Endodermal cell (in vitro differentiated cells): ENCODE data around the gene TMEM204. TPM values are rescaled to one million over a fixed set of nuclear protein-coding genes. Genes with fewer than 3 reads are reported as not detected.
A peak's percentile ranks its signal among the peaks of the same experiment; 100 is the strongest.

Source experiments
- DNase-seq: peaks from one replicate; pipeline ENCODE4 v3.0.0-alpha.2; 2017
- H3K27ac ChIP-seq: 2 replicates; pipeline ENCODE4 v1.5.1; 2013; ENCODE audit warnings: mild to moderate bottlenecking, low read depth, low read length, moderate library complexity
- H3K27me3 ChIP-seq: 2 replicates; pipeline ENCODE4 v1.6.1; 2013; ENCODE audit warnings: mild to moderate bottlenecking, low read length, moderate library complexity; ENCODE audit not compliant: insufficient read depth, control insufficient read depth, poor library complexity, severe bottlenecking
- H3K36me3 ChIP-seq: 2 replicates; pipeline ENCODE4 v1.7.0; 2013; ENCODE audit warnings: mild to moderate bottlenecking, low read length, moderate library complexity; ENCODE audit not compliant: control insufficient read depth, insufficient read depth
- H3K4me1 ChIP-seq: one replicate; pipeline ENCODE4 v1.7.0; 2013; ENCODE audit warnings: low read length; ENCODE audit not compliant: control insufficient read depth, insufficient read depth
- H3K4me3 ChIP-seq: 2 replicates; pipeline ENCODE4 v1.5.1; 2013; ENCODE audit warnings: mild to moderate bottlenecking, low read length, moderate library complexity
- H3K9ac ChIP-seq: 2 replicates; pipeline ENCODE4 v1.6.1; 2013; ENCODE audit warnings: mild to moderate bottlenecking, low read length, moderate library complexity; ENCODE audit not compliant: poor library complexity, severe bottlenecking; ENCODE audit errors: extremely low read depth
- H3K9me3 ChIP-seq: 2 replicates; pipeline ENCODE4 v1.6.1; 2013; ENCODE audit warnings: mild to moderate bottlenecking, low read length, moderate library complexity; ENCODE audit not compliant: control insufficient read depth
- H3K27ac Mint-ChIP-seq: 2 replicates; pipeline ENCODE4 v1.8.0; 2020; ENCODE audit warnings: mixed read lengths
- H3K27me3 Mint-ChIP-seq: 2 replicates; pipeline ENCODE4 v1.8.0; 2021; ENCODE audit warnings: mild to moderate bottlenecking, mixed read lengths; ENCODE audit not compliant: insufficient read depth
- H3K36me3 Mint-ChIP-seq: 2 replicates; pipeline ENCODE4 v1.8.0; 2020; ENCODE audit warnings: low read depth, mixed read lengths
- H3K4me1 Mint-ChIP-seq: 2 replicates; pipeline ENCODE4 v1.8.0; 2020; ENCODE audit warnings: mixed read lengths
- H3K4me3 Mint-ChIP-seq: 2 replicates; pipeline ENCODE4 v1.8.0; 2020; ENCODE audit warnings: mild to moderate bottlenecking, moderate library complexity, mixed read lengths
- H3K9me3 Mint-ChIP-seq: 2 replicates; pipeline ENCODE4 v1.8.0; 2020; ENCODE audit warnings: mild to moderate bottlenecking, mixed read lengths
- CTCF ChIP-seq: fragments of 200-600 bp; sonication (generic); conservative IDR thresholded peaks from 2 replicates; pipeline ENCODE4 v1.5.0; 2021; ENCODE audit warnings: antibody characterized with exemption, mild to moderate bottlenecking
- WGBS, 2 experiments: methylation state at CpG; one replicate each; pipeline versions ENCODE4 v1.1.5 to v1.1.7; 2013; ENCODE audit warnings: missing lambda C conversion rate in 2 of 2, mixed read lengths in 1 of 2; ENCODE audit not compliant: insufficient coverage in 1 of 2, insufficient read length in 1 of 2; 5-methylcytosine and 5-hydroxymethylcytosine counted together
- total RNA-seq, 2 donors: library from RNA; stranded (reverse); fragmentation: NEBNext Ultra II Directional in 1 of 2; extraction: Animal tissue kit (Norgen Biotek cat#: 25700) in 1 of 2; gene quantifications; 2 replicates in 1 of 2; 3 replicates in 1 of 2; pipeline ENCODE4 v1.2.1, GENCODE V29; 2021

The TMEM204 gene
- total RNA-seq, 2 donors from 2014 or later: not detected

- H3K36me3 ChIP-seq: no peaks in the 10 kb centered on the region
- H3K36me3 Mint-ChIP-seq: peaks cover 19% of the 10 kb centered on the region
- no peaks in the 10 kb centered on the region for H3K4me1 ChIP-seq
- peaks cover 6% of the 10 kb centered on the region for H3K9me3 Mint-ChIP-seq
- H3K27me3 Mint-ChIP-seq: no peaks in the 10 kb centered on the region
- no peak overlapping the region for H3K4me3 ChIP-seq
- H3K27ac ChIP-seq: no peak overlapping the region
- H3K27ac Mint-ChIP-seq: peak overlapping the region; percentile 58
- peaks cover 6% of the 10 kb centered on the region for H3K9me3 ChIP-seq
- H3K4me1 Mint-ChIP-seq: no peaks in the 10 kb centered on the region
- H3K4me3 Mint-ChIP-seq: no peak overlapping the region
- H3K27me3 ChIP-seq: no peaks in the 10 kb centered on the region
- WGBS, 2 experiments: 92 to 96% methylated on average over 13 to 16 of the region's 16 CpGs
- DNase-seq: no peak
- H3K9ac ChIP-seq: no peak overlapping the region
- no peak for TF ChIP-seq CTCF
These were observed 14.8 kb upstream of the TMEM204 start for GRCh38 chr16:1518626-1519135.

GRCh38 chr16:1519831-1520230, 13.6 kb upstream of the TMEM204 start:
- H3K4me3 Mint-ChIP-seq: no peak overlapping the region

GRCh38 chr16:1520461-1520860, 13.0 kb upstream of the TMEM204 start:
- Histone ChIP-seq H3K36me3 (no peaks in the 10 kb centered on the region), H3K9me3 (no peaks in the 10 kb centered on the region), H3K9ac (no peak overlapping the region), H3K4me3 (no peak overlapping the region), H3K27ac (no peak overlapping the region), H3K27me3 (no peaks in the 10 kb centered on the region), H3K4me1 (no peaks in the 10 kb centered on the region)
- no peaks in the 10 kb centered on the region for H3K27me3 Mint-ChIP-seq
- no peak for DNase-seq
- no peaks in the 10 kb centered on the region for H3K9me3 Mint-ChIP-seq
- H3K4me1 Mint-ChIP-seq: no peaks in the 10 kb centered on the region
- no peak overlapping the region for H3K27ac Mint-ChIP-seq
- TF ChIP-seq CTCF: no peak
- H3K4me3 Mint-ChIP-seq: no peak overlapping the region
- WGBS, 2 experiments: 95 to 96% methylated on average over 15 to 19 of the region's 19 CpGs
- H3K36me3 Mint-ChIP-seq: peaks cover 11% of the 10 kb centered on the region

More at GRCh38 chr16:1519831-1520230, 13.6 kb upstream of the TMEM204 start:
- H3K27me3 Mint-ChIP-seq: no peaks in the 10 kb centered on the region
- H3K36me3 ChIP-seq: no peaks in the 10 kb centered on the region
- TF ChIP-seq CTCF: no peak
- peaks cover 5% of the 10 kb centered on the region for H3K9me3 Mint-ChIP-seq
- no peak overlapping the region for H3K27ac Mint-ChIP-seq
- no peak overlapping the region for H3K27ac ChIP-seq
- peaks cover 14% of the 10 kb centered on the region for H3K36me3 Mint-ChIP-seq
- no peaks in the 10 kb centered on the region for H3K4me1 Mint-ChIP-seq
- H3K4me1 ChIP-seq: no peaks in the 10 kb centered on the region
- H3K9me3 ChIP-seq: peaks cover 6% of the 10 kb centered on the region
- H3K9ac ChIP-seq: no peak overlapping the region
- no peak overlapping the region for H3K4me3 ChIP-seq
- no peak for DNase-seq
- H3K27me3 ChIP-seq: no peaks in the 10 kb centered on the region
- 94 to 98% methylated on average over 11 to 17 of the region's 17 CpGs for WGBS, 2 experiments
